Uterus (tissue), 2 donors: ENCODE data around the gene KIF26B.

Source experiments
- CTCF ChIP-seq, 4 experiments: fragments of 200-600 bp in 2 of 4; fragments of 450-650 bp in 2 of 4; sonication (generic) in 2 of 4; IDR thresholded peaks; one replicate each; pipeline ENCODE4 v1.5.1; 2016 to 2019; ENCODE audit warnings: antibody characterized with exemption in 4 of 4, mild to moderate bottlenecking in 2 of 4, moderate library complexity in 1 of 4
- POLR2A ChIP-seq, 2 donors: fragments of 450-650 bp; IDR thresholded peaks; one replicate each; pipeline ENCODE4 v1.6.1; 2016; ENCODE audit warnings: antibody characterized with exemption in 2 of 2, mild to moderate bottlenecking in 1 of 2, moderate library complexity in 1 of 2

- no peak for TF ChIP-seq CTCF (IDR thresholded peaks at IDR 0.05)
- TF ChIP-seq POLR2A (IDR thresholded peaks at IDR 0.05), result no peak
These were observed 396.8 kb downstream of the KIF26B start for GRCh38 chr1:245551536-245551935.
